ENCODE results near the gene MYO7A.

DNA sequence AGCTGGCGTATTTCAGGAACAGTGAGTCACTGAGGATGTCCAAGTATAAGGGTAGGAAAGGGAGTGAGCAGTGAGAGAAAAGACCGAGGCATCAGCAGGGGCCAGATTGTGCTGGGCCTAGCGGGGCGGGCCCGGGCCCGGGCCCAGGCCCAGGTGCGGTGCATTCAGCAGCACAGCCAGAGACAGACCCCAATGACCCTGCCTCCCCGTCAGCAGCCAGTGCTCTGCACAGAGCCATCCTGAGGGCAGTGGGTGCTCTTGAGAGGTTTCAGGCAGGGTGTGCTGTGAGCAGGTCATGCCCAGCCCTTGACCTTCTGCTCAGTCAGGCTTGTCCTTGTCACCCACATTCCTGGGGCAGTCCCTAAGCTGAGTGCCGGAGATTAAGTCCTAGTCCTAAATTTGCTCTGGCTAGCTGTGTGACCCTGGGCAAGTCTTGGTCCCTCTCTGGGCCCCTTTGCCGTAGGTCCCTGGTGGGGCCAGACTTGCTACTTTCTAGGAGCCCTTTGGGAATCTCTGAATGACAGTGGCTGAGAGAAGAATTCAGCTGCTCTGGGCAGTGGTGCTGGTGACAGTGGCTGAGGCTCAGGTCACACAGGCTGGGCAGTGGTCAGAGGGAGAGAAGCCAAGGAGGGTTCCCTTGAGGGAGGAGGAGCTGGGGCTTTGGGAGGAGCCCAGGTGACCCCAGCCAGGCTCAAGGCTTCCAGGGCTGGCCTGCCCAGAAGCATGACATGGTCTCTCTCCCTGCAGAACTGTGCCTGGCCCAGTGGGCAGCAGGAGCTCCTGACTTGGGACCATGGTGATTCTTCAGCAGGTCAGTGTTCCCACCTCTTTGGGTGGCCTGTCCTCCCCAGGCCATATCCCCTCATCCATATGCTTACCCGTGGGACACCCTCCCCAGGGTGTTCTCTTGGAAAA is 2.1 kb downstream of the MYO7A start:
- TF ChIP-seq RFX5 (IDR thresholded peaks at IDR 0.05; ENCODE audit: low read depth, low read length) (no peak), RAD21 (IDR thresholded peaks at IDR 0.05; ENCODE audit: low read length) (no peak), MAFK (IDR thresholded peaks at IDR 0.05; ENCODE audit: low read depth, low read length) (no peak), POLR2A (IDR thresholded peaks at IDR 0.05; ENCODE audit: low read depth, low read length) (no peak), BHLHE40 (IDR thresholded peaks at IDR 0.05; ENCODE audit: low read depth, low read length) (no peak)
- TF ChIP-seq, protein P1, sequence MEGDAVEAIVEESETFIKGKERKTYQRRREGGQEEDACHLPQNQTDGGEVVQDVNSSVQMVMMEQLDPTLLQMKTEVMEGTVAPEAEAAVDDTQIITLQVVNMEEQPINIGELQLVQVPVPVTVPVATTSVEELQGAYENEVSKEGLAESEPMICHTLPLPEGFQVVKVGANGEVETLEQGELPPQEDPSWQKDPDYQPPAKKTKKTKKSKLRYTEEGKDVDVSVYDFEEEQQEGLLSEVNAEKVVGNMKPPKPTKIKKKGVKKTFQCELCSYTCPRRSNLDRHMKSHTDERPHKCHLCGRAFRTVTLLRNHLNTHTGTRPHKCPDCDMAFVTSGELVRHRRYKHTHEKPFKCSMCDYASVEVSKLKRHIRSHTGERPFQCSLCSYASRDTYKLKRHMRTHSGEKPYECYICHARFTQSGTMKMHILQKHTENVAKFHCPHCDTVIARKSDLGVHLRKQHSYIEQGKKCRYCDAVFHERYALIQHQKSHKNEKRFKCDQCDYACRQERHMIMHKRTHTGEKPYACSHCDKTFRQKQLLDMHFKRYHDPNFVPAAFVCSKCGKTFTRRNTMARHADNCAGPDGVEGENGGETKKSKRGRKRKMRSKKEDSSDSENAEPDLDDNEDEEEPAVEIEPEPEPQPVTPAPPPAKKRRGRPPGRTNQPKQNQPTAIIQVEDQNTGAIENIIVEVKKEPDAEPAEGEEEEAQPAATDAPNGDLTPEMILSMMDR (conservative IDR thresholded peaks at IDR 0.05; ENCODE audit: low read depth, low read length): no peak
